Measurements from ENCODE around the gene HTT.

HTT gene

DNA sequence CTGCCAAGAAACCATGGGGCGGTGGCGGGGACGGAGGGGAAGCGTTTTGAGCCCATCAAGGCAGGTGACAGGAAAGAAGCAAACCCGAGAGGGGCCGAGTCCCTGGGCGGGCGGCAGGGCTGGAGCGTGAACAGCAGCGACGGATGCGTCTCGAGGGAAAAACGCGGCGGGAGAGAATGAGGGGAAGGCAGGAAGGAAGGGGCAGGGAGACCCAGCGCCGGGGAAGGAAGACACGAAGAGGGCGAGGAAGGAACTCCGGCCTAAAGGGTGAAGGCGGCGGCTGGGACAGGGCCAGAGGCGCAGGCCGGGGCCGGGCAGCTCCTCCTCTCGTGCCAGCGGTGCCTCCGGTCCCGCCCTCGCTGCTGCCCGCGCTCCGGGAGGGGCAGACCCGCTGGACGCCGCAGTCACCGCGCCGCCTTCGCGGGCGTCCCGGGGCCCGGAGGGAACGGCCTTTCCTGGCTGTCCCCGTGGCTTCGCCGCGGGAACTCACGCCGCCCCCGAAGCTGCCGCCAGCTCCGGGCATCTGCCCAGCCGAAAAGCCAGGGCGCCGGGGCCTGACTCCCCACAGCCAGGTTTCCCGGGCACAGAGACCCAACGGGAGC, 217.6 kb downstream of the HTT start:
- Histone ChIP-seq H3K36me3 (ENCODE audit: insufficient read depth, low read length) (no peaks in the 10 kb centered on the region), H3K9ac (ENCODE audit: insufficient read length) (peak overlapping the region; percentile 79), H3K27ac (no peak overlapping the region), H3K4me3 (peak overlapping the region; percentile 95), H3K9me3 (ENCODE audit: low read depth, low read length) (no peaks in the 10 kb centered on the region)
- DNase-seq (ENCODE audit: low read depth, low spot score) = no peak
- no peak for TF ChIP-seq POLR2AphosphoS5 (IDR thresholded peaks at IDR 0.05; ENCODE audit: borderline replicate concordance, low read depth, low read length)
- no peak for TF ChIP-seq EZH2 (IDR thresholded peaks at IDR 0.05)
- no peak for TF ChIP-seq FOXP2 (optimal IDR thresholded peaks at IDR 0.05; ENCODE audit: control extremely low read depth, extremely low read length, insufficient read depth)

DNA sequence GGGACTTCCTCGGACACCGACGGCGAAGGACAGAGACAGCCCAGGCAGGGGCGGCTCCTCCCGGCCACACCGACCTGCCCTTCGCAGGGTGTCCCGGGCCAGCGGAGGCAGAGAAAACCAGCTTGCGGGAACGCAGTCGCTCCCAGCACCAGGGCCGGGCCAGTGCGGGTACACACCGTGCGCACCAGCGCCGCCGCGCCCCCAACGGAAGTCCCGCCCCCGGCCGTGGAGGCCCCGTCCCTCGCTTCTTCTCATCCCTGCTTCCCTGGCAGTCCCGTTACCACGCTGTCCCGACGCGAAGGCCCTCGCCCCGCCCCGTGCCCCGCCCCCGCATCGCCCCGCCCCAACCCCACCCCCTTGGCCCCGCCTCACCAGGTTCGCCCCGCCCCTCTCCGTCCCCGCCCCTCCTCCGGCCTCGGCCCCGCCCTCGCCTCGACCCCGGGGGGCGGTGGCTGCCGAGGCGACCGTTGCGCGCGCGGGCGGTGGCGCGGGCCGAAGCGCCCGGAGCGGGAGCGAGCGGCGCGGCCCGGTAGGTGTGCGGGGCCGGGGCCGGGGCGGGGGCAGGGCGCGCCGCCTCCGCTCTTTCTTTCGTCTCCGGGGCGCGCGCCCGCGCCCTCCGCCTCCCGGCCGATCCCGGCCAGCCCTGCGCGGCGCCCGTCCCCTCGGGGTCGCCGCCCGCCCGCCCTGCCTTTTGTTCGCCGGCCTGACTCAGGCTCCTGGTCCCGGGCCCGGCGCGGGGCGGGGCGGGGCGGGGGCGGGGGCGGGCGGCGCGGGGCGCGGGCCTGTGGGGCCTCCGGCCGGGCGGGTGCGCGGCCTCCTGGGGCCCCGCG, 218.3 kb downstream of the HTT start, which contains the start of gene RGS12:
TSS of gene RGS12 (plus strand) at position 451 of the 830 bp plus-strand sequence. CDS start 23,150 bp downstream, outside the sequence.
- Histone ChIP-seq H3K27ac (no peak within 1 kb of the TSS), H3K9me3 (ENCODE audit: low read depth, low read length) (no peaks in the 10 kb centered on the region), H3K36me3 (ENCODE audit: insufficient read depth, low read length) (no peaks in the 10 kb centered on the region), H3K4me3 (peak within 1 kb of the TSS; percentile 97), H3K9ac (ENCODE audit: insufficient read length) (peak within 1 kb of the TSS; percentile 89)
- peak; percentile 42 for DNase-seq (ENCODE audit: low read depth, low spot score)
- TF ChIP-seq FOXP2 (optimal IDR thresholded peaks at IDR 0.05; ENCODE audit: control extremely low read depth, extremely low read length, insufficient read depth) = no peak
- TF ChIP-seq POLR2AphosphoS5 (IDR thresholded peaks at IDR 0.05; ENCODE audit: borderline replicate concordance, low read depth, low read length) = peak; percentile 67; the same call in 1 of the 2 replicates
